Gastrocnemius medialis (tissue), 4 donors: Measurements from ENCODE around the gene GM2A.

ENCODE experiments used
- CTCF ChIP-seq, 5 experiments: fragments of 450-650 bp in 3 of 5; fragments of 200-600 bp in 2 of 5; sonication (generic) in 2 of 5; IDR thresholded peaks in 4 of 5; conservative IDR thresholded peaks in 1 of 5; 1 replicate in 4 of 5; 2 replicates in 1 of 5; pipeline ENCODE4 v1.5.1; 2016 to 2019; ENCODE audit warnings: antibody characterized with exemption in 5 of 5, mild to moderate bottlenecking in 3 of 5, moderate library complexity in 3 of 5
- POLR2A ChIP-seq, 2 donors: fragments of 450-650 bp; IDR thresholded peaks; one replicate each; pipeline ENCODE4 v1.6.1; 2017; ENCODE audit warnings: antibody characterized with exemption in 2 of 2, mild to moderate bottlenecking in 2 of 2, moderate library complexity in 2 of 2

- TF ChIP-seq CTCF (IDR thresholded peaks at IDR 0.05 in 4 of 5, conservative IDR thresholded peaks at IDR 0.05 in 1 of 5): no peak
- TF ChIP-seq POLR2A (IDR thresholded peaks at IDR 0.05): no peak
Measured at GRCh38 chr5:151293624-151294023, 40.6 kb downstream of the GM2A start.
